GM12878 (cell line): ENCODE results near the gene GPR158.

ENCODE experiments used
- CTCF ChIP-seq, 3 experiments: IDR thresholded peaks in 2 of 3; conservative IDR thresholded peaks in 1 of 3; 2 replicates each; pipeline ENCODE4 v1.5.1; 2011; ENCODE audit warnings: low read depth in 3 of 3, low read length in 3 of 3, mild to moderate bottlenecking in 3 of 3, control low read depth in 2 of 3, moderate library complexity in 2 of 3, inconsistent platforms in 1 of 3, mixed read lengths in 1 of 3; ENCODE audit not compliant: control insufficient read depth in 2 of 3, insufficient read depth in 1 of 3; ENCODE audit errors: extremely low read depth in 1 of 3
- POLR2A ChIP-seq: IDR thresholded peaks from 2 replicates; pipeline ENCODE4 v1.6.1; 2011; ENCODE audit warnings: low read depth, mild to moderate bottlenecking, low read length
- RELA ChIP-seq: fragments of 450-650 bp; IDR thresholded peaks from 2 replicates; pipeline ENCODE4 v1.8.0; 2014; ENCODE audit warnings: borderline replicate concordance; ENCODE audit not compliant: partially characterized antibody
- TF ChIP-seq, protein P1 (sequence below): fragments of 450-650 bp; IDR thresholded peaks from 2 replicates; pipeline ENCODE4 v1.6.1; 2017; ENCODE audit warnings: mild to moderate bottlenecking
- TF ChIP-seq, protein P2 (sequence below): IDR thresholded peaks from 2 replicates; pipeline ENCODE4 v1.6.1; 2011; ENCODE audit warnings: low read depth, mild to moderate bottlenecking, low read length, moderate library complexity, borderline replicate concordance; ENCODE audit errors: extremely low read depth
- TF ChIP-seq, protein P3 (sequence below): IDR thresholded peaks from 2 replicates; pipeline ENCODE4 v1.6.1; 2012; ENCODE audit warnings: low read depth, low read length, improper control_type of control experiment

DNA sequence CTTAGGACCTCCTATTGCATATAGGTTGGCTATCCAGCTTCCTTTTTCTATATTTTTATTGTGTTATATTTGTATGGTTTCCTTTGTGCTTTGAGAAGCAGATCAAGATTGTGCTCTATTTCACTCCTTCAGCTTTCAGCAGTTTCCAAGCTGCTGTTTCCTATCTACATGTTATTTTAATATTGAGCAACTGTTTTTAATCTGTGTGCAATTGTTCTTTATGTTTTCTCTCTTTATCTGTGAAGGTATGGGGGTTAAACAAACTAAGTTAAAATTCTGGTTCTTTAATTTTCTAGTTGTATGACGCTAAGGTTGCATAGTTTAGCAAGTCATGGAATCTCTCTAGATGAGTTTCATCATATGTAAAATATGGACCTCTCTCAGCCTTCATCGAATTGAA lies 251.0 kb downstream of the GPR158 start:
- TF ChIP-seq RELA (no peak), POLR2A (no peak), CTCF (IDR thresholded peaks at IDR 0.05 in 2 of 3, conservative IDR thresholded peaks at IDR 0.05 in 1 of 3; ENCODE audit: control insufficient read depth in 2 of 3, extremely low read depth in 1 of 3, insufficient read depth in 1 of 3, low read depth in 3 of 3, low read length in 3 of 3) (no peak)
- TF ChIP-seq, protein P1, sequence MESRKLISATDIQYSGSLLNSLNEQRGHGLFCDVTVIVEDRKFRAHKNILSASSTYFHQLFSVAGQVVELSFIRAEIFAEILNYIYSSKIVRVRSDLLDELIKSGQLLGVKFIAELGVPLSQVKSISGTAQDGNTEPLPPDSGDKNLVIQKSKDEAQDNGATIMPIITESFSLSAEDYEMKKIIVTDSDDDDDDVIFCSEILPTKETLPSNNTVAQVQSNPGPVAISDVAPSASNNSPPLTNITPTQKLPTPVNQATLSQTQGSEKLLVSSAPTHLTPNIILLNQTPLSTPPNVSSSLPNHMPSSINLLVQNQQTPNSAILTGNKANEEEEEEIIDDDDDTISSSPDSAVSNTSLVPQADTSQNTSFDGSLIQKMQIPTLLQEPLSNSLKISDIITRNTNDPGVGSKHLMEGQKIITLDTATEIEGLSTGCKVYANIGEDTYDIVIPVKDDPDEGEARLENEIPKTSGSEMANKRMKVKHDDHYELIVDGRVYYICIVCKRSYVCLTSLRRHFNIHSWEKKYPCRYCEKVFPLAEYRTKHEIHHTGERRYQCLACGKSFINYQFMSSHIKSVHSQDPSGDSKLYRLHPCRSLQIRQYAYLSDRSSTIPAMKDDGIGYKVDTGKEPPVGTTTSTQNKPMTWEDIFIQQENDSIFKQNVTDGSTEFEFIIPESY = no peak
- TF ChIP-seq, protein P2, sequence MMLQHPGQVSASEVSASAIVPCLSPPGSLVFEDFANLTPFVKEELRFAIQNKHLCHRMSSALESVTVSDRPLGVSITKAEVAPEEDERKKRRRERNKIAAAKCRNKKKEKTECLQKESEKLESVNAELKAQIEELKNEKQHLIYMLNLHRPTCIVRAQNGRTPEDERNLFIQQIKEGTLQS = no peak
- TF ChIP-seq, protein P3, sequence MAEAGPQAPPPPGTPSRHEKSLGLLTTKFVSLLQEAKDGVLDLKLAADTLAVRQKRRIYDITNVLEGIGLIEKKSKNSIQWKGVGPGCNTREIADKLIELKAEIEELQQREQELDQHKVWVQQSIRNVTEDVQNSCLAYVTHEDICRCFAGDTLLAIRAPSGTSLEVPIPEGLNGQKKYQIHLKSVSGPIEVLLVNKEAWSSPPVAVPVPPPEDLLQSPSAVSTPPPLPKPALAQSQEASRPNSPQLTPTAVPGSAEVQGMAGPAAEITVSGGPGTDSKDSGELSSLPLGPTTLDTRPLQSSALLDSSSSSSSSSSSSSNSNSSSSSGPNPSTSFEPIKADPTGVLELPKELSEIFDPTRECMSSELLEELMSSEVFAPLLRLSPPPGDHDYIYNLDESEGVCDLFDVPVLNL = no peak
